Putamen (tissue), 1 donor: ENCODE measurements around the gene PACRG.
"Not testable (repeated sequence)": the region's sequence is repeated elsewhere in the genome, so short reads cannot be mapped to it uniquely, and the experiment has no call there.

Experiments used
- DNase-seq: peaks from one replicate; pipeline ENCODE4 v3.0.0-alpha.2; 2016; ENCODE audit warnings: low spot score

Gene PACRG

DNA sequence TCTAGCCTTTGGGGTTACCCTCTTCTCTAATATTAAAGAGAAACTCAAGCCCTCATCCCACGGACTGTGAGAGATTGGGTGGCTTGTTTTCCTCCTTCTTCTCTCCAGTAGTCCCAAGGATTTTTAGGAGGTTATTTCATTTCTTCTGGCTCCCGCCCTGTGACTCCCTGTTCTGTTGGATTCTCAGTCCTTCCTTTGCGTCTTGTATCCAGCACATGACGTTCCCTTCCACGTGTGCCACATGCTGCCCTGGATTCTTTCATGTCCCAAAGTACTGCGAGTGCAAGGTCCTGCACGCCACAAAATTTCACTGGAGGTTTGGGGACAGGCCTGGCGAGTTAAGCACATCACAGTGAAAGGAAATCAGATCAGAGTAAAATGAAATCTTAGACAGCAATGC, 213.4 kb downstream of the PACRG start:
- no peak for DNase-seq

DNA sequence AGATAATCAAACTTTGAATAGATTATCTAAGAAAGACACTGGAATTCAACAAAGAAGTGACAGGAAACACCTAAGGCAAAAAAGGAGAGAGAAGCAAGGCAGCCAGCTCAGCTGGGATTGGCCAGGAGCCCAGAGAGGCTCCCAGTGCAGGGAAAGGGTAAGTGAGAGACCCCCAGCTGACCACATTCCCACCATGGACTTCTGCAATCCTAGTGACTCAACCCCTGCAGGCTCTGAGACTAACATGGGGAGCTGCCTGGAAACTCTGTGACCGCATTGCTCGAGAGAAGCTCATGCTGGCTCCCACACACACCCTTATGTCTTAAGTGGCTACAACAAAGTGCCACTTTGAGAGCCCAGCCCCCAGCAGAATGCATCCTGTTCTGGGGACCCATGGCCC, 215.1 kb downstream of the PACRG start:
- DNase-seq, result no peak

DNA sequence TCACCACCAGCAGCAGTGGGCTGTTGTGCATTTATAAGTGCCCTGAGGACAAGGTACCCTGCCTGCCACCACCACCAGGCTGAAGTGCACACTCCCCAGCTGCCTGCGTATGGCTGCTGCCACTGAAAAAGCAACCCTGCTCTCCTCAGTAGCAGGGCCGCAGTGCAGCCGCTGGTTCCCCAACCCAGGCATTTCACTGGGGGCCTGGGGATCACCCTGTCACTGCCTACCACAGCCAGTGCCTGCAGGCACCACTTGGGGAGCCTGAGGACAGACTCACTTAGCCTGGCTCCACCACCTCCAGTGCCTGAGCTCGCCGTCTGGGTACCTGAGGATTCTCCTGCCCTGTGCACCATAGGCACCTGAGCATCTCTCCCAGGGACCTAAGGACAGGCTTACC, 215.6 kb downstream of the PACRG start:
- DNase-seq, result no peak

DNA sequence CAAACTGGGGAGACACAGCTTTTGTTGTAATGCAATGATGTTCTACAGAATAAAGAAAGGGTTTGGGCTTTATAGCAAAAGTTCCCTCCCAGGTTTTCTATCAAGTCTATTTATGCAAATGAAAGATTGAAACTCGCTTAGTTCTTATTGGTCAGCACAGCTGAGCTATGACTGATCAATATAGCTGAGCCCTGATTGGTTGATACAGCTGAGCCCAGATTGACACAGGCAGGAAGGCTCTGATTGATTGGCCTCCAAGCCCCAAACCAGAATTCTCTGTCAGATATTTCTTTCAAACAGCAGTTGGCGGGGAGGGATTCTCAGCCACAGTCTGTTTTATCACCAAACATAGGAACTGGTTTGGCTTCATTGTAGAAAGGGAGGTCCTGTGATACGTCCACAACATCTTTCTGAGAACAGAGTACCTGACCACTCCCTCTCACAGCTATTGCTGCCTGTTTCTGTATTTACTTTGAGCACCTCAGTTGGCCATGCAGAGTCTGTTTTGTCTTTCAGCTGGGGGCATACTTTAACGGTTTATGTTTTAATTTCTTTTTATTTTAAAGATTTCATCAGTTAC, 223.5 kb downstream of the PACRG start:
- no peak for DNase-seq

DNA sequence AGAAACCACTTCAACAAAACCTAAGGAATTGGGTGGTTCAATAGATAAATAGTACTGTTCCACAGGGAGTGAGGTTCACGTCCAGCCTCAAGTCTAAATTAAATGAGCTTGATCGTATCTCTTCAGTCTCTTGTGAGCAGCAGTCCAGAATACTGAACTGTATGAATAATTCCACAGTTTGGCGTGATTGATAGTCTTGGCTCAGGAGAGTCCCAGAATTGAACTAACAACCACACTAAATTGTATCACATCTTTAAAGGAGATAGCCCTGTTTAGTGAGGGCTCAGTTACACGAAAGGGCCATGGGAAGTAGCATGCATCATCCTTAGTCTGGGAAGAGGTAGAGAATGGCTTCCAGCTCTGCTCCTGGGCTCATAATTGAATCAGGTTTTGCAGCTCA, 224.6 kb downstream of the PACRG start:
- no peak for DNase-seq

DNA sequence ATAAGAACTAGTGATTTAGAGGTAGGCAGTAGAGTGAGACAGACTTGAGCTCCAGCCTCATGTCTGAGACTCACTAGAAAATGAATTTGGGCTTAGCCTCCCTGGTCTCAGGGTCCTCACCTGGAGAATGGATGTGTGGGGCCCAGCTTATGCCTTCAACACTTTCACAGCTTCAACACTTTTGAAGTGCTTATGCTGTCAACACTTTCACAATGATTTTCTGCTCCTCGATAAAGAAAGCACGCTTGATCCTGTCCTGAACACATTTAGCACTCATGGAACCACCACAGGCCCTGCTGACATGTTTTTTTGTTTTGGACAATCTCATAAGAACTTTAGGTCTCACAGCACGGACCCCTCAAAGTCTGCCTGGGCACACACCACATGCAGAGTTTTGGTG, 229.3 kb downstream of the PACRG start:
- DNase-seq, result no peak

DNA sequence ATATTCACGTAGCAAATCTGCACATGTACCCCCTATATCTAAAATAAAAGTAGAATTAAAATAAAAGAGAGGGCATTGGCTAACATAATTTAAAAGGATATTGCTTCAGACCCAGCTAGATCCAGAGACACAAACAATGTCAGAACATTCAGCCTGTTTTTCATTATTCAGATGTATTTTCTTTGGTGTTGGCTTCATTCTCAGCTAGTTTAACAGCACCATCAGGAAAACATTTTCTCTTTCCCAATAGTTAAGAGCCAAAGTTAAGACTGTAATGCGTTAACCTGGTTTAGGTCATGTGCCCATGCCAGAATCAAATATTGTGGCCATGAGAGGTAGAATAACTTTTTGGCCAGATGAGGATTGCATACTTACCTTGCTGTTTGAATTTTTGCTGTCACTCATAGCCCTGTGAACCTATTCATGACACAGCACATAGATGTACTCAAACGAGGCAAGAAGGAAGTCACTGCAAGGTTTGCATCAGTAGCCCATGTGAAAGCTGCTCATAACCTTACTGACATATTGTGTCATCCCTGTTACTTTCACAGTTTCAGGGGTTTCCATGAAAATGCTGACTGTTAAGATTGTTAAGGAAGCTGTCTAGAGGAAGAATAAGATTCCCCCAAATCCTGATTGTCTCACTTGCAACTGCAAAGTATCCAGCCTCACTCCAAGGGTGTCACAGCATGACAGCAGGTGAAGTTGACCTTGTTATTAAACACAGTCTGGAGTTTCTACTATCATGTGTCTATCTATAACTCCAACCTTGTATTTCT, 233.1 kb downstream of the PACRG start:
- DNase-seq, result no peak

DNA sequence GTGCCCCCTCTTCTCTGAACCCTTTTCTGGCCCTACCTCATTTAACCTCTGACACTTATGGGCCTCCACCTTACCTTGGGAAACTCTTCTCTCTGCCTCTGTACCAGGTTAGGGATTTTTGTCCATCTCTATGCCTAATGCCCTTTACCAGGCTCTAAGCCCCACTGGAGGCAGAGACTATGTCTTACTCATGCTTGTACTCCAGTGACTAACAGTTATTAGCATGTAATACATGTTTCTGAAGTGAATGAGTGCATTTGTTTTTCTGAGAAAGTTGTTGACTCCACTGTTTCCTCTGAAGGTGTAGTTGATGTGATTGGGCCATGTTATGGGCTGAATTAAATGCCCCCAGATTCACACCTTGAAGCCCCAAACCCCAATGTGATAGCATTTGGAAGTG, 234.3 kb downstream of the PACRG start:
- DNase-seq, result no peak

DNA sequence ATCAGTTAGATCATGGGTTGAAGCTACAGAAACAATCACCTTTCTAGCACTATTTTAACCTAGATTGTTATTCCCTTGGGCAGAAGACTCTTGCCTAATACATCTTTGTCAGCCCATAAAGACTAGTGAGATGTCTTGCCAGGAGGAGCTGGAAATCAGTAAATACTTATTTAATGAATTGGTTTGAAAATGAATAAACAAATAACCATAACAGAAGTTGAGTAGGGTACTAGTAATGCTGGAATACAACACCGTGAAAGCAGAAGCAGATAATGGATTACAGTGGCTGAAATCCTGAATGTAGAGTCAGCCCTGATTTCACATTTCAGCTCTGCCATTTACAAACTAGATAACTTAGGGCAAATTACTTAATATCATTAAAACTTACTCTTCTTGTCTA, 236.1 kb downstream of the PACRG start:
- no peak for DNase-seq

DNA sequence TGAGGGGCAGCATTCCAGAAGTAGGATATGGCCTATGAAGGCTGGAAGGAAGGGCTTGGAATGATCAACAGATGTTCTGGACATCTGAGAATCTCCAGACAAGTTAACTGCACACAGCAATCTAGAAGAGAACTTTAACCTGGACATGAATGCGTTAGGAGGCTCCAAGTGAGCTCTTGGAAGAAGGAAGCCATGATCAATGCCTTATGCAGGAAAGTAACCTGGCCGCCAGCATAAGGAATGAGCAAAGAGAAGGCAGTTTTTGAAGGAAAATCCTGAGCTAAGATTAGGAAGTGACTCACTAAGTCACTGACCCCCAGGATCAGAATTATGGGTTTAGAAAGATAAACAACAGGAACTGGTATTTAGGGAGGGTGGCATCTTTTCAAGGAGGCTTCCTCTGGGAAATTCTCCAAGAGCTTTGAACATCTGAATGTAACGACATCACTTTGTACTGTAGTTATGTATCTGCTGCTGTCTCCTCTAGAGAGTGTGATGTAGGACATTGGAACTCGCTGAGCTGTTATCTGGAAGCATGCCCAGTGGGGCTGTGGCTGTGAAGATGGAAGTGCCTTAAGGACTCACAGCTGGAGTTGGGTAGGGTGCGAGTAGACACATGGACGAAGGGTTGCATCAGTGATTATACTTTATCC, 236.8 kb downstream of the PACRG start:
- DNase-seq, result no peak

DNA sequence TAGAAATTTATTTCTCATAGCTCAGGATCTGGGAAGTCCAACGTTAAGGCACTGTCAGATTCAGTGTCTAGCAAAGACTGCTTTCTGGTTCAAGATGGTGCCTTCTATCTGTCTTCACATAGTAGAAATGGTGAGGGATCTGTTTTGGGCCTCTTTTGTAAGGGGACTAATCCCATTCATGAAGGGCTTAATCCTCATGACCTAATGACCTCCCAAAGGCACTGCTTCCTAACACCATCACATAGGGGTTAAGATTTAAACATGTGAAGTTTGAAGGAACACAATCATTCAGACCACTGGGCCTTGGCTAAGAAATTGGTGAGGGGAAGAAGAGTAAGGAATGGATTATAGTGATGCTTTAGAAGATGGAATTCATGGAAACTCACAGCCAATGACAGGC, 237.6 kb downstream of the PACRG start:
- DNase-seq, result no peak

DNA sequence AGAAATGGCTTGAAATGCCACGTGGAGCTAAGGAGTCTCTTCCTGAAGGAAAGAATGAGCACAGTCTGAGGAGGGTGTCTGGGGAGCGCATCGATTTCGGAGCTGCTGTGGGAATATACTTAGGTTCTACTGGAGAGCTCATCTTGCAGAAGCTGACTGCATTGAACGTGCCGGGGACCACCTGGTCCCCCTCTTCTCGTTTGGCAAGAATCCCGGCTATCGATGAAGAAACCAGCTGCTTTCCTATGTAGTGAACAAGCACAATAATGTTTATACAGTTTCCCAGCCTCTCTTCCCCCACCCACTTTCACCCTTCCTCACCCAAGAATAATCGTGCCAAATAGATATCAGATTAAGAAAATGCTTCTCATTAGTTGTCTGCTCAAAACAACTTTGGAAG, 242.5 kb downstream of the PACRG start:
- DNase-seq, result no peak

DNA sequence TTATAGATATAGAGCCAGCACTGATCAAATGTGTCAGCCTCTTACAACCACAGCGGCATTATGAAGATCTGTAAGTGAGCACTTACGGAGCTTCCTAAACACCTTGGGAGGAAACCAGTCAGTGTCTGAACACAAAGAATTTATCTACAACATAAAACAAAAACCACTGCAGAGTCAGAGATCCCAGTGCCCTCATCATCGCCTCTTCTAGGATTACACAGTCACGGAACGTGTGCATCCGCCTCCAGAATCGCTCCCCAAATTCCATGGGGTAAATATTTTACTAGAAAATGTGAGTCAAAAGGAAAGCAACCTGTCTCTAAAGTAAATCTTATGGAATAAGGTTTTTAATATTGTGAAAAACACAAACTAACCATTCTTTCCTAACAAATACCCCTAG, 243.6 kb downstream of the PACRG start:
- no peak for DNase-seq

DNA sequence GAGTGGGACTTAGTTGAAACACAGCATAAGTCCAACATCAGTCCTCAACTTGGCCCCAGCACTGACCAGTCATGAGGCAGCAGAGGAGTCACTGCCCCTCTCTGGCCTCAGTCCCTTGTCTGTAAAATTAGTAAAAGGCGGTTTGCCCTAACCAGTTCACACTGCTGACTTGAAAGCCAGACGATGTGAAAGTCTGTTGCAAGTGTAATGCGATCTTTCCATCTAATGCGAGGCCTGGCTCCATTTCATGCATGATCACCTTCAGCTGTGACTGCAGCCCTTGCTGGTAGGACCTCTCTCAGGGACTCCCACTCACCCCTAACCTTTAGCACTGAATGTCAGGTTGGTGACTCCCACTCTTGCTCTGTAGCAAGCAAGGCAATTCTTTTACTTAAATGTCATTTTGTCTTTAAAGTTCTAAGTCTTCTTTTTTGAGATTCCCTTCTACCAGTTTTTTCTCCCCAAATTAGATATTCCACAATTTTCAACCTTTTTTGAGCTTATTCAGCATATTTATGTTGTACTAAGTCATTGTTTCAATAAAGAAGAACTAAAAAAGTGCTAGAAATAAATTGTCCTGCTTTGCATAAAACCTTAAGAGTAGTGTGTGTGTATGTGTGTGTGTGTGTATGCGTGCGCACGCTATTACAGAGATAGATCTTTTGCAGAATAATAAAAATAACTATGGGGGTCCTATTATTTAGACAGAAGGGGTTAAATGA, 245.5 kb downstream of the PACRG start:
- DNase-seq, result no peak

DNA sequence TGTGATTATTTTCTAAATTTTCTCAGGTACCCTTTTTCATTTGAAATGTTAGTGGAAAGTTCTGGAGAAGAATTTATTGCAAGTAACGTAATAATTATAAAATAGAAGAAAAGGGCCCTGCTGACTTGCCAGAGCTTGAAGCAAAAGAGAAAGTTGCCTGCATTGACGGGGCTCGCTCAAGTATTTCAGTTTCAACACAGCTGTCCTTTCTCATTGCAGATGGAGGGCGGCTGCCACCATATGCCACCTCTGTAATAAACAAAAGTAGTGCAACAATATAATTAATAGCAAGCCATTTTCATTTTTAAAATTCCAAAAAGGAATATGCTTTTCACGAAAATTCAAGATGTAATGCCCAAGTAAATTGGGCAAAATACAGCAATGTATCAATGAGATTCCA, 246.2 kb downstream of the PACRG start:
- no peak for DNase-seq

DNA sequence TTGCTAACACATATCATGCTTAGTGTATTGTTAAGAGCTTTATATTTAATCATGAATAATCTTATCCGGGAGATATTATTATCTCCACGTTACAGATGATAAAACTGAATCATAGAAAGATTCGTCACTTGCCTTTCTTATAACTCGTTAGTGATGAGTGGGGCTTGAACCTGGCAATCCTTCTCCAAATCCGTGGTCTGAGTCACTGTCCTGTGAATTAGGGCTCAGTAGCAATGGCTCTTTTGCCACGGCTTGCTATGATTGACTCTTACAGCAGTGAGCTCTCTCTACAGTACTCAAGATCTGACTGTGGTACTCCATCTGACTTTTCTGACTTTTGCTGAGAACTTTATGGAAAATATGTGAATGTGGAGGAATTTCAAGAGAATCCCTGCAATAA, 246.9 kb downstream of the PACRG start:
- no peak for DNase-seq

DNA sequence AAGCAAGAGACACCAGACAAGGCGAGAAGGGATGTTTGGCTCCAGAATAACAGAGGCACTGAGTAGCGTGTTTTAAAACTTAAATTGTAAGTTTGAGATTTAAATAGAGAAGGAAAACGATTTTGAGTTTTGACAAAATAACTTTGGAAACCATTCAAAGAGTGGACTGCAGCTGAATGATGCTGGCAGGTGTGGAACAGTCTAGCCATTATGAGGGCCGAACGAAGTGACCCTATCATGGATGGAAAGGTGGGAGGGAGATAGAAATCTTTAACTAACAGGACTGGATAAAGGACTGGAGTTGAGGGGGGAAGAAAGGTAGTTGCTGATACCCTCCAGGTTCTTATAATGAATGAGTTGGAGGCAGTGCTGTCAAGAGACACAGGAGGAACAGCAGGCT, 248.4 kb downstream of the PACRG start:
- DNase-seq, result no peak

DNA sequence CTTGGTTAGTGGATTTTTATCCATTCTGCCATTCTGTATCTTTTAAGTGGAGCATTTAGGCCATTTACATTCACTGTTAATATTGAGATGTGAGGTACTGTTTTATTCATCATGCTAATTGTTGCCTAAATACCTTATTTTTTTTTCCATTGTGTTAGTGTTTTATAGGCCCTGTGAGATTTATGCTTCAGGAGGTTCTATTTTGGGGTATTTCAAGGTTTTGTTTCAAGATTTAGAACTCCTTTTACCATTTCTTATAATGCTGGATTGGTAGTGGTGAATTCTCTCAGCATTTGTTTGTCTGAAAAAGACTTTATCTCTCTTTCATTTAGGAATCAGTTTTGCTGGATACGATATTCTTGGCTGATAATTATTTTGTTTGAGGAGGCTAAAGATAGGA, 255.5 kb downstream of the PACRG start:
- DNase-seq, result not testable (repeated sequence)

DNA sequence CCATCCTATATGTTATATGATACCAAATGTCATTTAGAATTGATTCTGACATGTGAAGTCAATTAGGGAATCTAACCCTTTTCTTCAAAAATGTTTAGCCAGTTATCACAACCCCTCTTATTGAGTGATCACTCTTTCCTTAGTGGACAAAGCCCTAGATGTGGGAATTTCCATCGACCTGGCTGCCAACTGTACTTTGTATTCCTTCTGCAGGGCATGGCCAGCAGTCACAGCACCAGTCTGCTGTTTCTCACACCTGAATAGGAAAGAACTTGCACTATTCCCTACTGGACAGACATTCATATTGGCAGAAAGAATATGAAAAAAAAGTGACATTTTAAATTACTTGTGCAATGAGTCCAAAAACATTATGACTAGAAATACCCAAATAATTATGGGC, 271.0 kb downstream of the PACRG start:
- DNase-seq, result no peak

DNA sequence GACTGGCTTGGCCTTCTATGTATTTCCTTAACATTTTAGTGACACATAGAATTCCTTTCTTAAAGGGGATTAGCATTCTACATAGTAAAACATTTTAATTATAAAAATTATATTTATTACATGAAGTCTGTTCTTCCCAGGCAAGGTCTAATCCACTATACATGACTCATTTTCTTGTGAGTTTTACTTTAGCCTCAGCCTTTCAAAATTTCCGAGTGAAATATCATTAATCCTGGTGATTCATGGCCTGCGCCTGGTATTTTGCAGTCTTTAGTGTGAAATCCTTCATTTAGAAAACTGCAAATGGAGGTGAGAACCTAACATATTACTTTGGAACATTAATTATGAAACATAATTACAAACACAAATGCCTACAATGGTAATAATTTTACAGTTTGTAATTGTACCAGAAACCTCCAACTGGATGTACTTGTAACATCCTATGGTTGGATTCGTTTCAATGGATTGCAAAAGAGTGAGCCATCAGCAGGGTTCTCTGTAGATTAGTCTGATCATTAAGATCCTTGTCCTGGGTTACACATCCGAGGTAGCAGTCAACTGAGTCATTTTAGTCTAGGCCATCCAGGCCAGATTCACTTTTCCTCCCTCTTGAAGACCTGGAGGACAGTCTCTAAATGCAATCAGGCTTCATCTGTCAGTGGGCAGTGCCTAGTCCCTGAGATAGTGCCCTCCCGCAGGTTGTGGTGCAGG, 272.0 kb downstream of the PACRG start:
- DNase-seq, result no peak

DNA sequence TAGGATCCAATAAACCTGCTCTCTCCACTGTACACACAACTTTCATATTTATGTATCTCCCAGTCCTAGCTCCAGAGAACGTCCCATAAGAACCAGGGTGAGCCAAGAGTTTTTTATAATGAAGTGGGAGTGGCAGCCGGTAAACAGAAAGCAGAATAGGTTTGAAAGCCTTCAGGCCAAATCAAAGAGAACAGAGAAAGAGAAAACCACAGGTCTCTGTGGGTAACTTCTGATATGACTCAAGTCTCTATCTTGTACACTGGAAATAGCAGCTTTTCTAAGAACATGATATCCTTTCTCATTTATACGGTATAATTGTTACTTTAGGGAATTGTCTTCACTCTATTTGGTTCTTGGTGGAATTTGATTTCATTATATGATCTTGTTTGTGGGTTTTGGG, 273.6 kb downstream of the PACRG start:
- no peak for DNase-seq

DNA sequence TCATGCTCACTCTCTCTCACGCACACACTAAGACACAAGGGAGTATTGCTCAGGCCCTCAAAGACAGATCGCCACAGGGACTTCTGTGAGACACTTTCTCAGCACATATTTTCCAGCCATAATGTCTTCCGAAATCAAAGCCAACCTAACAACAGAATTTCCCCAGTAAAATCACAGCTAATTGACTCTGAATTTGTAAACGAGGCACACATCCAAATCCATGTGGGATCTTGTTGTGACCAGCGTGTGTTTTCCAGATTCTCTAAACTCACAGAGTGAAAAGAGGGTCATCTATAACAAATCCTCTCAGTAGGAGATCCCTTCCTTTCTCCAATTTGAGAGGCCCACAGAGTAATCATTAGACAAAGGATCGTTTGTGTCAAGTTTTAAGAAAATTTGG, 280.4 kb downstream of the PACRG start:
- DNase-seq, result no peak
